ENCODE data around the gene C5orf58.

- TF ChIP-seq, protein P1, sequence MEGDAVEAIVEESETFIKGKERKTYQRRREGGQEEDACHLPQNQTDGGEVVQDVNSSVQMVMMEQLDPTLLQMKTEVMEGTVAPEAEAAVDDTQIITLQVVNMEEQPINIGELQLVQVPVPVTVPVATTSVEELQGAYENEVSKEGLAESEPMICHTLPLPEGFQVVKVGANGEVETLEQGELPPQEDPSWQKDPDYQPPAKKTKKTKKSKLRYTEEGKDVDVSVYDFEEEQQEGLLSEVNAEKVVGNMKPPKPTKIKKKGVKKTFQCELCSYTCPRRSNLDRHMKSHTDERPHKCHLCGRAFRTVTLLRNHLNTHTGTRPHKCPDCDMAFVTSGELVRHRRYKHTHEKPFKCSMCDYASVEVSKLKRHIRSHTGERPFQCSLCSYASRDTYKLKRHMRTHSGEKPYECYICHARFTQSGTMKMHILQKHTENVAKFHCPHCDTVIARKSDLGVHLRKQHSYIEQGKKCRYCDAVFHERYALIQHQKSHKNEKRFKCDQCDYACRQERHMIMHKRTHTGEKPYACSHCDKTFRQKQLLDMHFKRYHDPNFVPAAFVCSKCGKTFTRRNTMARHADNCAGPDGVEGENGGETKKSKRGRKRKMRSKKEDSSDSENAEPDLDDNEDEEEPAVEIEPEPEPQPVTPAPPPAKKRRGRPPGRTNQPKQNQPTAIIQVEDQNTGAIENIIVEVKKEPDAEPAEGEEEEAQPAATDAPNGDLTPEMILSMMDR (IDR thresholded peaks at IDR 0.05), result no peak
- TF ChIP-seq POLR2A (IDR thresholded peaks at IDR 0.05), result no peak
These were observed 29.6 kb downstream of the C5orf58 start for GRCh38 chr5:170262061-170263045.
